SK-N-SH treated with all-trans-retinoic acid at 6 μM for 48 hours (cell line): ENCODE data around the gene TMEM184A.

Source experiments
- BACH2 ChIP-seq: fragments of 250-450 bp; sonication (Bioruptor Pico); IDR thresholded peaks from 2 replicates; pipeline ENCODE4 v1.9.0; 2021; ENCODE audit warnings: mild to moderate bottlenecking, borderline replicate concordance
- ISL1 ChIP-seq: fragments of 250-450 bp; sonication (Bioruptor Pico); IDR thresholded peaks from 2 replicates; pipeline ENCODE4 v2.1.2; 2022; ENCODE audit warnings: mild to moderate bottlenecking, moderate library complexity
- RARB ChIP-seq: fragments of 250-450 bp; sonication (Bioruptor Pico); IDR thresholded peaks from 2 replicates; pipeline ENCODE4 v1.8.0; 2021; ENCODE audit warnings: mild to moderate bottlenecking, moderate library complexity
- ZC3H10 ChIP-seq: fragments of 250-450 bp; sonication (Bioruptor Pico); IDR thresholded peaks from 2 replicates; pipeline ENCODE4 v1.5.1; 2021; ENCODE audit warnings: mild to moderate bottlenecking, moderate library complexity
- ZFP3 ChIP-seq: fragments of 250-450 bp; sonication (Bioruptor Pico); IDR thresholded peaks from 2 replicates; pipeline ENCODE4 v1.5.0; 2020; ENCODE audit warnings: mild to moderate bottlenecking, moderate library complexity
- ZFP30 ChIP-seq: fragments of 450-650 bp; formaldehyde crosslinking; IDR thresholded peaks from 2 replicates; pipeline ENCODE4 v1.5.0; 2022; ENCODE audit warnings: mild to moderate bottlenecking, moderate library complexity
- TF ChIP-seq, protein P1 (sequence below): fragments of 250-450 bp; sonication (Bioruptor Pico); IDR thresholded peaks from 2 replicates; pipeline ENCODE4 v1.5.0; 2020; ENCODE audit warnings: mild to moderate bottlenecking, moderate library complexity
- TF ChIP-seq, protein P2 (sequence below): fragments of 250-450 bp; sonication (Bioruptor Pico); IDR thresholded peaks from 2 replicates; pipeline ENCODE4 v1.5.1; 2021; ENCODE audit warnings: mild to moderate bottlenecking, moderate library complexity
- TF ChIP-seq, protein P3 (sequence below): fragments of 250-450 bp; sonication (Bioruptor Pico); IDR thresholded peaks from 2 replicates; pipeline ENCODE4 v1.5.1; 2020; ENCODE audit warnings: low read depth, mild to moderate bottlenecking, moderate library complexity

DNA sequence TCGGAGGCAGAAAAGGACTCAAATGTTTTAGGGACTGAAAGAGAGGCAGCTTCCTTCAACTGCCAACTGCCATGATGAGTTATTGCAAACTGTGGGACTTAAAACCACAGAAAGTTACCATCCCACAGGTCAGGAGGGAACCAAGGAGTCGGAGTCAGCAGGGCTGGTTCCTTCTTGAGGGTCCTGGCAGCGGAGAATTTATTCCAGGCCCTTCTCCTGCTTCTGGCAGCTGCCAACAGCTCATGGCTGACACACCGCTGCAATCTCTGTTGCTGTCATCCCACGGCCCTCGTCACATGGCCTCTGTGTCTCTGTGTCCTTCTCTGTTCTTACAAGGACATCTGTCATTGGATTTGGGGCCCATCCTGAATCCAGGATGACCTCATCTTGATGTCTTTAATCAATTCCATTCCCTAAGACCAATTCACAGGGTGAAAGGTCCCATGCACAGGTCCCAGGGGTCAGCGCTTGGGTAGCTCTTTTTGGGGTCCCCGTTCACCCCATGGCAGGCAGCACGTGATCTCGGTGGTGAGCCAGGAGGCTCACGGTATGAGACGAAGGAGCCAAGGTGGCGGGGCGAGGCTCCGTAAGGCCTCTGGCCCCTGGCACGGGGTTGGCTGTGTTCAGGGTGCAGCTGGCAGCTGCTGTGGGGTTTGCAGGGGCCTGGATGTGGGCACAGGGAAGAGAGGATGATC, 41.2 kb upstream of the TMEM184A start:
- TF ChIP-seq ZFP30 (CRISPR knock-in tag) (no peak), ZFP3 (CRISPR knock-in tag) (no peak), BACH2 (no peak), ZC3H10 (no peak), RARB (CRISPR knock-in tag) (no peak), ISL1 (no peak)
- TF ChIP-seq, protein P1, sequence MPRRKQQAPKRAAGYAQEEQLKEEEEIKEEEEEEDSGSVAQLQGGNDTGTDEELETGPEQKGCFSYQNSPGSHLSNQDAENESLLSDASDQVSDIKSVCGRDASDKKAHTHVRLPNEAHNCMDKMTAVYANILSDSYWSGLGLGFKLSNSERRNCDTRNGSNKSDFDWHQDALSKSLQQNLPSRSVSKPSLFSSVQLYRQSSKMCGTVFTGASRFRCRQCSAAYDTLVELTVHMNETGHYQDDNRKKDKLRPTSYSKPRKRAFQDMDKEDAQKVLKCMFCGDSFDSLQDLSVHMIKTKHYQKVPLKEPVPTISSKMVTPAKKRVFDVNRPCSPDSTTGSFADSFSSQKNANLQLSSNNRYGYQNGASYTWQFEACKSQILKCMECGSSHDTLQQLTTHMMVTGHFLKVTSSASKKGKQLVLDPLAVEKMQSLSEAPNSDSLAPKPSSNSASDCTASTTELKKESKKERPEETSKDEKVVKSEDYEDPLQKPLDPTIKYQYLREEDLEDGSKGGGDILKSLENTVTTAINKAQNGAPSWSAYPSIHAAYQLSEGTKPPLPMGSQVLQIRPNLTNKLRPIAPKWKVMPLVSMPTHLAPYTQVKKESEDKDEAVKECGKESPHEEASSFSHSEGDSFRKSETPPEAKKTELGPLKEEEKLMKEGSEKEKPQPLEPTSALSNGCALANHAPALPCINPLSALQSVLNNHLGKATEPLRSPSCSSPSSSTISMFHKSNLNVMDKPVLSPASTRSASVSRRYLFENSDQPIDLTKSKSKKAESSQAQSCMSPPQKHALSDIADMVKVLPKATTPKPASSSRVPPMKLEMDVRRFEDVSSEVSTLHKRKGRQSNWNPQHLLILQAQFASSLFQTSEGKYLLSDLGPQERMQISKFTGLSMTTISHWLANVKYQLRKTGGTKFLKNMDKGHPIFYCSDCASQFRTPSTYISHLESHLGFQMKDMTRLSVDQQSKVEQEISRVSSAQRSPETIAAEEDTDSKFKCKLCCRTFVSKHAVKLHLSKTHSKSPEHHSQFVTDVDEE: no peak
- TF ChIP-seq, protein P2, sequence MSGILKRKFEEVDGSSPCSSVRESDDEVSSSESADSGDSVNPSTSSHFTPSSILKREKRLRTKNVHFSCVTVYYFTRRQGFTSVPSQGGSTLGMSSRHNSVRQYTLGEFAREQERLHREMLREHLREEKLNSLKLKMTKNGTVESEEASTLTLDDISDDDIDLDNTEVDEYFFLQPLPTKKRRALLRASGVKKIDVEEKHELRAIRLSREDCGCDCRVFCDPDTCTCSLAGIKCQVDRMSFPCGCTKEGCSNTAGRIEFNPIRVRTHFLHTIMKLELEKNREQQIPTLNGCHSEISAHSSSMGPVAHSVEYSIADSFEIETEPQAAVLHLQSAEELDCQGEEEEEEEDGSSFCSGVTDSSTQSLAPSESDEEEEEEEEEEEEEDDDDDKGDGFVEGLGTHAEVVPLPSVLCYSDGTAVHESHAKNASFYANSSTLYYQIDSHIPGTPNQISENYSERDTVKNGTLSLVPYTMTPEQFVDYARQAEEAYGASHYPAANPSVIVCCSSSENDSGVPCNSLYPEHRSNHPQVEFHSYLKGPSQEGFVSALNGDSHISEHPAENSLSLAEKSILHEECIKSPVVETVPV (CRISPR knock-in tag): no peak
- TF ChIP-seq, protein P3, sequence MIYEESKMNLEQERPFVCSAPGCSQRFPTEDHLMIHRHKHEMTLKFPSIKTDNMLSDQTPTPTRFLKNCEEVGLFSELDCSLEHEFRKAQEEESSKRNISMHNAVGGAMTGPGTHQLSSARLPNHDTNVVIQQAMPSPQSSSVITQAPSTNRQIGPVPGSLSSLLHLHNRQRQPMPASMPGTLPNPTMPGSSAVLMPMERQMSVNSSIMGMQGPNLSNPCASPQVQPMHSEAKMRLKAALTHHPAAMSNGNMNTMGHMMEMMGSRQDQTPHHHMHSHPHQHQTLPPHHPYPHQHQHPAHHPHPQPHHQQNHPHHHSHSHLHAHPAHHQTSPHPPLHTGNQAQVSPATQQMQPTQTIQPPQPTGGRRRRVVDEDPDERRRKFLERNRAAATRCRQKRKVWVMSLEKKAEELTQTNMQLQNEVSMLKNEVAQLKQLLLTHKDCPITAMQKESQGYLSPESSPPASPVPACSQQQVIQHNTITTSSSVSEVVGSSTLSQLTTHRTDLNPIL (CRISPR knock-in tag): no peak
